EH (cell line): ENCODE data around the gene ECE1.

ENCODE experiments used
- DNase-seq: peaks from one replicate; pipeline ENCODE4 v3.0.0-alpha.2; 2015; ENCODE audit warnings: low read depth

Gene ECE1

GRCh38 chr1:21325231-21325718, 35.0 kb upstream of the ECE1 start:
- DNase-seq, result no peak

- peak; percentile 93 for DNase-seq
These were observed 34.3 kb upstream of the ECE1 start for GRCh38 chr1:21324368-21325141.

- no peak for DNase-seq
These were observed 32.8 kb upstream of the ECE1 start for GRCh38 chr1:21323091-21323490.

GRCh38 chr1:21322681-21323016, 32.4 kb upstream of the ECE1 start:
- DNase-seq, result no peak

- no peak for DNase-seq
These were observed 31.9 kb upstream of the ECE1 start for GRCh38 chr1:21321963-21322680.

- no peak for DNase-seq
These were observed 30.3 kb upstream of the ECE1 start for GRCh38 chr1:21320410-21321108.

- DNase-seq, result no peak
These were observed 29.5 kb upstream of the ECE1 start for GRCh38 chr1:21319447-21320407.

- peak; percentile 53 for DNase-seq
These were observed 28.5 kb upstream of the ECE1 start for GRCh38 chr1:21318714-21319159.

- DNase-seq, result no peak
These were observed 27.9 kb upstream of the ECE1 start for GRCh38 chr1:21318057-21318713.

- DNase-seq, result no peak
These were observed 27.4 kb upstream of the ECE1 start for GRCh38 chr1:21317690-21318043.

- DNase-seq, result peak; percentile 89
These were observed 26.9 kb upstream of the ECE1 start for GRCh38 chr1:21317035-21317689.

- no peak for DNase-seq
These were observed 24.6 kb upstream of the ECE1 start for GRCh38 chr1:21314743-21315396.

- peak; percentile 52 for DNase-seq
These were observed 23.8 kb upstream of the ECE1 start for GRCh38 chr1:21313886-21314721.

GRCh38 chr1:21313203-21313885, 23.1 kb upstream of the ECE1 start:
- DNase-seq, result peak; percentile 89

GRCh38 chr1:21312407-21312992, 22.2 kb upstream of the ECE1 start:
- no peak for DNase-seq

GRCh38 chr1:21311016-21311415, 20.8 kb upstream of the ECE1 start:
- DNase-seq, result peak; percentile 30

GRCh38 chr1:21308847-21309652, 18.8 kb upstream of the ECE1 start:
- DNase-seq, result peak; percentile 66
